Mucosa of rectum (tissue), 2 donors: Measurements from ENCODE around the gene NCS1.

Source experiments
- H3K27ac ChIP-seq, 2 donors: one replicate each; pipeline ENCODE4 v1.7.0; 2013; ENCODE audit warnings: inconsistent platforms in 2 of 2, low read depth in 2 of 2, low read length in 2 of 2
- H3K27me3 ChIP-seq, 2 donors: one replicate each; pipeline ENCODE4 v1.7.0; 2013; ENCODE audit warnings: low read length in 2 of 2; ENCODE audit not compliant: control insufficient read depth in 2 of 2, insufficient read depth in 2 of 2
- H3K36me3 ChIP-seq, 2 donors: one replicate each; pipeline ENCODE4 v1.7.0; 2013; ENCODE audit warnings: low read length in 2 of 2; ENCODE audit not compliant: control insufficient read depth in 2 of 2, insufficient read depth in 2 of 2
- H3K4me1 ChIP-seq, 2 donors: one replicate each; pipeline ENCODE4 v1.7.0; 2013; ENCODE audit warnings: low read length in 2 of 2, mild to moderate bottlenecking in 1 of 2; ENCODE audit not compliant: control insufficient read depth in 2 of 2, insufficient read depth in 2 of 2
- H3K4me3 ChIP-seq, 2 donors: one replicate each; pipeline ENCODE4 v1.7.0; 2013; ENCODE audit warnings: low read length in 2 of 2
- H3K9ac ChIP-seq, 2 donors: one replicate each; pipeline ENCODE4 v1.7.0; 2013; ENCODE audit warnings: low read length in 2 of 2, low read depth in 1 of 2, mild to moderate bottlenecking in 1 of 2
- H3K9me3 ChIP-seq, 2 donors: one replicate each; pipeline ENCODE4 v1.7.0; 2013; ENCODE audit warnings: low read length in 2 of 2; ENCODE audit not compliant: control insufficient read depth in 2 of 2
- donor health status: healthy.
- donor health status: Normal muscosa, but diverticular disease.

The NCS1 gene

GRCh38 chr9:130286072-130286770 is 114.0 kb downstream of the NCS1 start:
- H3K27ac ChIP-seq, result no peak overlapping the region
- peaks cover 0 to 3% of the 10 kb centered on the region in 2 donors for H3K27me3 ChIP-seq

More at GRCh38 chr9:130286072-130286770, 114.0 kb downstream of the NCS1 start:
- H3K4me1 ChIP-seq, result peaks cover 6 to 8% of the 10 kb centered on the region in 2 donors
- H3K9me3 ChIP-seq, result no peaks in the 10 kb centered on the region
- H3K9ac ChIP-seq, result no peak overlapping the region
- no peak overlapping the region for H3K4me3 ChIP-seq
- H3K36me3 ChIP-seq, result no peaks in the 10 kb centered on the region
